WTC11 (cell line): ENCODE data around the gene HOXA10. TPM values are rescaled to one million over a fixed set of nuclear protein-coding genes. Genes with fewer than 3 reads are reported as not detected.
A peak's percentile ranks its signal among the peaks of the same experiment; 100 is the strongest.

Experiments
- ATAC-seq: fragments of 200-7000 bp; cut with Tn5 transposase; 2 replicates; pipeline ENCODE4 v1.10.0; 2021; ENCODE audit warnings: mild to moderate bottlenecking, moderate library complexity
- CTCF ChIA-PET: fragments of 300-600 bp; sonication (Branson Sonifier 250); formaldehyde crosslinking; loops from one replicate; lab custom pipeline; 2021; ENCODE audit warnings: antibody characterized with exemption; lab: Charles Lee
- POLR2A ChIA-PET: fragments of 350-600 bp; sonication (Branson Sonifier 250); formaldehyde crosslinking; loops from one replicate; lab custom pipeline; 2021; ENCODE audit warnings: antibody characterized with exemption; lab: Charles Lee
- DNase-seq: peaks from one replicate; pipeline ENCODE4 v3.0.0; 2021; ENCODE audit warnings: low spot score
- H3K27ac Mint-ChIP-seq: 2 replicates; pipeline ENCODE4 v1.8.0; 2021; ENCODE audit warnings: mixed read lengths
- H3K27me3 Mint-ChIP-seq: 2 replicates; pipeline ENCODE4 v1.8.0; 2021; ENCODE audit warnings: low read depth, mild to moderate bottlenecking, moderate library complexity, mixed read lengths
- H3K36me3 Mint-ChIP-seq: 2 replicates; pipeline ENCODE4 v1.8.0; 2021; ENCODE audit warnings: mixed read lengths
- H3K4me1 Mint-ChIP-seq: 2 replicates; pipeline ENCODE4 v1.8.0; 2022; ENCODE audit warnings: mixed read lengths
- H3K4me3 Mint-ChIP-seq: 2 replicates; pipeline ENCODE4 v1.8.0; 2021; ENCODE audit warnings: mild to moderate bottlenecking, moderate library complexity, mixed read lengths
- H3K9me3 Mint-ChIP-seq: 2 replicates; pipeline ENCODE4 v1.8.0; 2021; ENCODE audit warnings: mixed read lengths
- FOXJ3 ChIP-seq: sonication (generic); formaldehyde crosslinking; IDR thresholded peaks from 2 replicates; pipeline ENCODE4 v1.9.0; 2021; ENCODE audit warnings: missing genetic modification reagents, mild to moderate bottlenecking, borderline replicate concordance
- GRHL2 ChIP-seq: fragments of 250-450 bp; sonication (Bioruptor Pico); IDR thresholded peaks from 2 replicates; pipeline ENCODE4 v1.8.0; 2022; ENCODE audit warnings: mild to moderate bottlenecking, moderate library complexity; ENCODE audit not compliant: insufficient replicate concordance, severe bottlenecking
- HMGA2 ChIP-seq: fragments of 250-450 bp; sonication (Bioruptor Pico); IDR thresholded peaks from 2 replicates; pipeline ENCODE4 v1.4.0; 2021; ENCODE audit warnings: mild to moderate bottlenecking, moderate library complexity
- IRF2 ChIP-seq: sonication (generic); formaldehyde crosslinking; IDR thresholded peaks from 2 replicates; pipeline ENCODE4 v1.8.0; 2022; ENCODE audit warnings: low read depth, missing genetic modification reagents, borderline replicate concordance
- NFE2L1 ChIP-seq: sonication (generic); formaldehyde crosslinking; IDR thresholded peaks from 2 replicates; pipeline ENCODE4 v1.8.1; 2023; ENCODE audit warnings: missing genetic modification reagents
- NR1H2 ChIP-seq: sonication (generic); formaldehyde crosslinking; IDR thresholded peaks from 2 replicates; pipeline ENCODE4 v1.9.0; 2021; ENCODE audit warnings: mild to moderate bottlenecking, moderate library complexity, missing genetic modification reagents
- NR2C2 ChIP-seq: sonication (generic); formaldehyde crosslinking; IDR thresholded peaks from 2 replicates; pipeline ENCODE4 v1.8.0; 2022; ENCODE audit warnings: mild to moderate bottlenecking, missing genetic modification reagents
- NR3C1 ChIP-seq: sonication (generic); formaldehyde crosslinking; conservative IDR thresholded peaks from 2 replicates; pipeline ENCODE4 v1.8.1; 2023; ENCODE audit warnings: low read depth, mild to moderate bottlenecking, missing genetic modification reagents
- PRRX2 ChIP-seq: fragments of 250-450 bp; sonication (Bioruptor Pico); IDR thresholded peaks from 2 replicates; pipeline ENCODE4 v1.8.0; 2021; ENCODE audit warnings: mild to moderate bottlenecking
- SP1 ChIP-seq: sonication (generic); formaldehyde crosslinking; conservative IDR thresholded peaks from 2 replicates; pipeline ENCODE4 v1.8.1; 2022; ENCODE audit warnings: missing genetic modification reagents
- TEAD4 ChIP-seq: sonication (generic); formaldehyde crosslinking; IDR thresholded peaks from 2 replicates; pipeline ENCODE4 v1.8.0; 2022; ENCODE audit warnings: mild to moderate bottlenecking, missing genetic modification reagents
- ZNF232 ChIP-seq: sonication (generic); formaldehyde crosslinking; IDR thresholded peaks from 2 replicates; pipeline ENCODE4 v1.8.0; 2022; ENCODE audit warnings: mild to moderate bottlenecking, missing genetic modification reagents
- ZNF263 ChIP-seq: sonication (generic); formaldehyde crosslinking; IDR thresholded peaks from 2 replicates; pipeline ENCODE4 v1.8.1; 2022; ENCODE audit warnings: low read depth, mild to moderate bottlenecking, moderate library complexity, missing genetic modification reagents
- total RNA-seq: library from RNA; stranded (reverse); gene quantifications from 3 replicates; pipeline ENCODE4 v1.2.3, GENCODE V29; 2021
- TF ChIP-seq, protein P1 (sequence below): sonication (generic); formaldehyde crosslinking; IDR thresholded peaks from 2 replicates; pipeline ENCODE4 v1.8.1; 2023; ENCODE audit warnings: mild to moderate bottlenecking, missing genetic modification reagents, borderline replicate concordance
- TF ChIP-seq, protein P2 (sequence below): fragments of 250-450 bp; sonication (Bioruptor Pico); IDR thresholded peaks from 2 replicates; pipeline ENCODE4 v1.8.0; 2021; ENCODE audit warnings: mild to moderate bottlenecking
- TF ChIP-seq, protein P3 (sequence below): sonication (generic); formaldehyde crosslinking; conservative IDR thresholded peaks from 2 replicates; pipeline ENCODE4 v1.8.1; 2022; ENCODE audit warnings: mild to moderate bottlenecking, missing genetic modification reagents
- TF ChIP-seq, protein P4 (sequence below): sonication (generic); formaldehyde crosslinking; IDR thresholded peaks from 2 replicates; pipeline ENCODE4 v1.8.1; 2022; ENCODE audit warnings: mild to moderate bottlenecking, missing genetic modification reagents, moderate library complexity, borderline replicate concordance
- TF ChIP-seq, protein P5 (sequence below): sonication (generic); formaldehyde crosslinking; IDR thresholded peaks from 2 replicates; pipeline ENCODE4 v1.8.1; 2022; ENCODE audit warnings: low read depth, missing genetic modification reagents, borderline replicate concordance

HOXA10 gene
- total RNA-seq, 1 experiment from 2014 or later: 0.07 TPM

DNA sequence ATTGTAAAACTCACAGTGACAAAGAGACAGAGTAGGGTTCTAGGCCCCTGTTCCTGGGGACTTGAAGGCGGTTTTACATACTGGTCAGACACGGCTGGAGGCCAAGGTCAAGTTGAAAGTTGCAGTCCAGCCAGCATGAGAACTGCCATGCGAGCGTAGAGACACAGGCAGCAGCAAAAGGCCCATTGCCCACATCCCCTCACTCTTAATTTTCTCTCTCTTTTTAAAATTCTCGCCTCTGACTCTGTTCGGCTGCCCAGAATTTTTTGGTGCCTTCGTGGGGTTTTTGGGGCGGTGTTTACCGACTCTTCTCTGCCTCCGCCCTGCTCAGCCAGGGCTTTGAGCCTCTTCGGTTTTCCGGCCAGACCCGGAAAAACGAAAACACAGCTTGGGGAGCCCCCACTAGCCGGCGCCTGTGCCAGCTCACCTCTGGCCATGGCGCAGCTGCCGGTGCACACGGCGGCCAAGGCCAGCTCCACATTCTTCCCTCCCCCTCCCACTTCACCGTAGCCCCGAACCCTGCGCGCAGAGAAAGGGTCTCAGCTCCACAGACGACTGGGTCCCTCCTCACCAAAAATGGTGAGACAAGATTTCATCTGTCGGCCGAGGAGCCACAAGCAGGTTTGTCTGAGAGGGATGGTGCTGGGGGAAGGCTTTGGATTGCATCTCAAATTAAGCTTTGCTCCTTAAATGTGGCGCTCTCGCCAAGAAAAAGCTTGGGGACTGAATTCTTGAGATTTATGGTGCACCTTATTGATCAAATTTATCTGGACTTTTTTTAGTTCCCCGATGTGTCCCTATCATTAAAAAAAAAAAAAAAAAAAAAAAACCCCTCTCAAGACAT is 28.1 kb upstream of the HOXA10 start:
- H3K27me3 Mint-ChIP-seq: peaks cover 96% of the 10 kb centered on the region
- ChIA-PET POLR2A (no interaction called here), CTCF (interaction anchor here (1.5 to 2.8 kb wide), 2 partner anchors 23 to 573 kb away, joined by 3 to 14 read pairs; no protein-coding TSS in a partner anchor)
- DNase-seq (no peak), ATAC-seq (no peak)
- H3K4me1 Mint-ChIP-seq: peaks cover 36% of the 10 kb centered on the region
- H3K36me3 Mint-ChIP-seq: no peaks in the 10 kb centered on the region
- no peak overlapping the region for H3K27ac Mint-ChIP-seq
- no peaks in the 10 kb centered on the region for H3K9me3 Mint-ChIP-seq
- H3K4me3 Mint-ChIP-seq: peak overlapping the region; percentile 45
- no peak for TF ChIP-seq PRRX2 (CRISPR knock-in tag)
- TF ChIP-seq NR1H2 (CRISPR knock-in tag): no peak
- TF ChIP-seq HMGA2 (CRISPR knock-in tag): no peak
- TF ChIP-seq, protein P1, sequence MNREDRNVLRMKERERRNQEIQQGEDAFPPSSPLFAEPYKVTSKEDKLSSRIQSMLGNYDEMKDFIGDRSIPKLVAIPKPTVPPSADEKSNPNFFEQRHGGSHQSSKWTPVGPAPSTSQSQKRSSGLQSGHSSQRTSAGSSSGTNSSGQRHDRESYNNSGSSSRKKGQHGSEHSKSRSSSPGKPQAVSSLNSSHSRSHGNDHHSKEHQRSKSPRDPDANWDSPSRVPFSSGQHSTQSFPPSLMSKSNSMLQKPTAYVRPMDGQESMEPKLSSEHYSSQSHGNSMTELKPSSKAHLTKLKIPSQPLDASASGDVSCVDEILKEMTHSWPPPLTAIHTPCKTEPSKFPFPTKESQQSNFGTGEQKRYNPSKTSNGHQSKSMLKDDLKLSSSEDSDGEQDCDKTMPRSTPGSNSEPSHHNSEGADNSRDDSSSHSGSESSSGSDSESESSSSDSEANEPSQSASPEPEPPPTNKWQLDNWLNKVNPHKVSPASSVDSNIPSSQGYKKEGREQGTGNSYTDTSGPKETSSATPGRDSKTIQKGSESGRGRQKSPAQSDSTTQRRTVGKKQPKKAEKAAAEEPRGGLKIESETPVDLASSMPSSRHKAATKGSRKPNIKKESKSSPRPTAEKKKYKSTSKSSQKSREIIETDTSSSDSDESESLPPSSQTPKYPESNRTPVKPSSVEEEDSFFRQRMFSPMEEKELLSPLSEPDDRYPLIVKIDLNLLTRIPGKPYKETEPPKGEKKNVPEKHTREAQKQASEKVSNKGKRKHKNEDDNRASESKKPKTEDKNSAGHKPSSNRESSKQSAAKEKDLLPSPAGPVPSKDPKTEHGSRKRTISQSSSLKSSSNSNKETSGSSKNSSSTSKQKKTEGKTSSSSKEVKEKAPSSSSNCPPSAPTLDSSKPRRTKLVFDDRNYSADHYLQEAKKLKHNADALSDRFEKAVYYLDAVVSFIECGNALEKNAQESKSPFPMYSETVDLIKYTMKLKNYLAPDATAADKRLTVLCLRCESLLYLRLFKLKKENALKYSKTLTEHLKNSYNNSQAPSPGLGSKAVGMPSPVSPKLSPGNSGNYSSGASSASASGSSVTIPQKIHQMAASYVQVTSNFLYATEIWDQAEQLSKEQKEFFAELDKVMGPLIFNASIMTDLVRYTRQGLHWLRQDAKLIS (CRISPR knock-in tag): no peak
- TF ChIP-seq NR3C1: no peak
- no peak for TF ChIP-seq NR2C2 (CRISPR knock-in tag)
- TF ChIP-seq, protein P2, sequence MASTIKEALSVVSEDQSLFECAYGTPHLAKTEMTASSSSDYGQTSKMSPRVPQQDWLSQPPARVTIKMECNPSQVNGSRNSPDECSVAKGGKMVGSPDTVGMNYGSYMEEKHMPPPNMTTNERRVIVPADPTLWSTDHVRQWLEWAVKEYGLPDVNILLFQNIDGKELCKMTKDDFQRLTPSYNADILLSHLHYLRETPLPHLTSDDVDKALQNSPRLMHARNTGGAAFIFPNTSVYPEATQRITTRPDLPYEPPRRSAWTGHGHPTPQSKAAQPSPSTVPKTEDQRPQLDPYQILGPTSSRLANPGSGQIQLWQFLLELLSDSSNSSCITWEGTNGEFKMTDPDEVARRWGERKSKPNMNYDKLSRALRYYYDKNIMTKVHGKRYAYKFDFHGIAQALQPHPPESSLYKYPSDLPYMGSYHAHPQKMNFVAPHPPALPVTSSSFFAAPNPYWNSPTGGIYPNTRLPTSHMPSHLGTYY (CRISPR knock-in tag): no peak
- TF ChIP-seq IRF2 (CRISPR knock-in tag): no peak
- no peak for TF ChIP-seq ZNF232 (CRISPR knock-in tag)
- TF ChIP-seq GRHL2 (CRISPR knock-in tag): no peak
- TF ChIP-seq, protein P3, sequence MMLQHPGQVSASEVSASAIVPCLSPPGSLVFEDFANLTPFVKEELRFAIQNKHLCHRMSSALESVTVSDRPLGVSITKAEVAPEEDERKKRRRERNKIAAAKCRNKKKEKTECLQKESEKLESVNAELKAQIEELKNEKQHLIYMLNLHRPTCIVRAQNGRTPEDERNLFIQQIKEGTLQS (CRISPR knock-in tag): no peak
- no peak for TF ChIP-seq SP1
- no peak for TF ChIP-seq FOXJ3 (CRISPR knock-in tag)
- TF ChIP-seq ZNF263 (CRISPR knock-in tag): no peak
- TF ChIP-seq, protein P4, sequence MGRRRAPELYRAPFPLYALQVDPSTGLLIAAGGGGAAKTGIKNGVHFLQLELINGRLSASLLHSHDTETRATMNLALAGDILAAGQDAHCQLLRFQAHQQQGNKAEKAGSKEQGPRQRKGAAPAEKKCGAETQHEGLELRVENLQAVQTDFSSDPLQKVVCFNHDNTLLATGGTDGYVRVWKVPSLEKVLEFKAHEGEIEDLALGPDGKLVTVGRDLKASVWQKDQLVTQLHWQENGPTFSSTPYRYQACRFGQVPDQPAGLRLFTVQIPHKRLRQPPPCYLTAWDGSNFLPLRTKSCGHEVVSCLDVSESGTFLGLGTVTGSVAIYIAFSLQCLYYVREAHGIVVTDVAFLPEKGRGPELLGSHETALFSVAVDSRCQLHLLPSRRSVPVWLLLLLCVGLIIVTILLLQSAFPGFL (CRISPR knock-in tag): no peak
- TF ChIP-seq TEAD4 (CRISPR knock-in tag): no peak
- no peak for TF ChIP-seq NFE2L1 (CRISPR knock-in tag)
- TF ChIP-seq, protein P5, sequence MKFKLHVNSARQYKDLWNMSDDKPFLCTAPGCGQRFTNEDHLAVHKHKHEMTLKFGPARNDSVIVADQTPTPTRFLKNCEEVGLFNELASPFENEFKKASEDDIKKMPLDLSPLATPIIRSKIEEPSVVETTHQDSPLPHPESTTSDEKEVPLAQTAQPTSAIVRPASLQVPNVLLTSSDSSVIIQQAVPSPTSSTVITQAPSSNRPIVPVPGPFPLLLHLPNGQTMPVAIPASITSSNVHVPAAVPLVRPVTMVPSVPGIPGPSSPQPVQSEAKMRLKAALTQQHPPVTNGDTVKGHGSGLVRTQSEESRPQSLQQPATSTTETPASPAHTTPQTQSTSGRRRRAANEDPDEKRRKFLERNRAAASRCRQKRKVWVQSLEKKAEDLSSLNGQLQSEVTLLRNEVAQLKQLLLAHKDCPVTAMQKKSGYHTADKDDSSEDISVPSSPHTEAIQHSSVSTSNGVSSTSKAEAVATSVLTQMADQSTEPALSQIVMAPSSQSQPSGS: no peak
